Natural killer cell (primary cell): ENCODE data around the gene ERICH6B. TPM values are rescaled to one million over a fixed set of nuclear protein-coding genes. Genes with fewer than 3 reads are reported as not detected.
A peak's percentile ranks its signal among the peaks of the same experiment; 100 is the strongest.

Experiments used
- ATAC-seq, 3 donors: fragments of 150-1000 bp in 2 of 3; fragments of 200-7000 bp in 1 of 3; cut with Tn5 transposase; 1 replicate in 1 of 3; 2 replicates in 2 of 3; pipeline ENCODE4 v1.10.0; 2021; ENCODE audit warnings: mild to moderate bottlenecking in 2 of 3, moderate library complexity in 2 of 3
- DNase-seq, 2 donors: peaks; one replicate each; pipeline versions ENCODE4 v3.0.0 to v3.0.0-alpha.2; 2013 to 2021; ENCODE audit warnings: mixed read lengths in 1 of 2
- H3K27ac ChIP-seq: one replicate; pipeline ENCODE4 v1.5.1; 2013; ENCODE audit warnings: mild to moderate bottlenecking, low read length
- H3K27me3 ChIP-seq: one replicate; pipeline ENCODE4 v1.6.1; 2013; ENCODE audit warnings: low read length; ENCODE audit not compliant: control insufficient read depth, insufficient read depth
- H3K36me3 ChIP-seq: one replicate; pipeline ENCODE4 v1.6.1; 2013; ENCODE audit warnings: low read length; ENCODE audit not compliant: control insufficient read depth, insufficient read depth
- H3K4me1 ChIP-seq: one replicate; pipeline ENCODE4 v1.6.1; 2013; ENCODE audit warnings: low read length; ENCODE audit not compliant: control insufficient read depth, insufficient read depth
- H3K4me3 ChIP-seq: one replicate; pipeline ENCODE4 v1.5.1; 2013; ENCODE audit warnings: low read length
- H3K9me3 ChIP-seq: one replicate; pipeline ENCODE4 v1.6.1; 2013; ENCODE audit warnings: low read length; ENCODE audit not compliant: control insufficient read depth, insufficient read depth
- H3K27ac Mint-ChIP-seq, 2 donors: one replicate each; pipeline ENCODE4 v1.8.0; 2022; ENCODE audit warnings: mild to moderate bottlenecking in 2 of 2, mixed read lengths in 2 of 2, moderate library complexity in 1 of 2
- H3K27me3 Mint-ChIP-seq, 2 donors: one replicate each; pipeline ENCODE4 v1.8.0; 2022; ENCODE audit warnings: low read depth in 2 of 2, mixed read lengths in 2 of 2
- H3K36me3 Mint-ChIP-seq: one replicate; pipeline ENCODE4 v1.8.0; 2022; ENCODE audit warnings: mixed read lengths
- H3K4me1 Mint-ChIP-seq, 2 donors: one replicate each; pipeline ENCODE4 v1.8.0; 2022; ENCODE audit warnings: mixed read lengths in 2 of 2
- H3K4me3 Mint-ChIP-seq: one replicate; pipeline ENCODE4 v1.8.0; 2022; ENCODE audit warnings: mild to moderate bottlenecking, moderate library complexity, mixed read lengths
- H3K9me3 Mint-ChIP-seq, 2 donors: one replicate each; pipeline ENCODE4 v1.8.0; 2022; ENCODE audit warnings: mixed read lengths in 2 of 2
- WGBS: methylation state at CpG from one replicate; pipeline ENCODE4 v1.1.7; 2013; ENCODE audit warnings: missing lambda C conversion rate; ENCODE audit not compliant: insufficient coverage; 5-methylcytosine and 5-hydroxymethylcytosine counted together
- intact Hi-C: fragments of 100-400 bp; cut with micrococcal nuclease; formaldehyde crosslinking; loops from one replicate; pipeline ENCODE4 v1.14.2; 2022
- total RNA-seq, 4 donors: library from RNA; stranded (reverse); fragments of 120-200 nt in 1 of 4; gene quantifications; one replicate each; pipeline versions ENCODE4 v1.2.3 to v1.2.4, GENCODE V29; 2013 to 2022
- TF ChIP-seq, protein P1 (sequence below): fragments of 200-600 bp; IDR thresholded peaks from one replicate; pipeline ENCODE4 v1.8.0; 2022; ENCODE audit warnings: antibody characterized with exemption

ERICH6B gene
- total RNA-seq, 3 donors from 2014 or later (not counting 1 experiment from before 2014, with no cell fraction given) = not detected

DNA sequence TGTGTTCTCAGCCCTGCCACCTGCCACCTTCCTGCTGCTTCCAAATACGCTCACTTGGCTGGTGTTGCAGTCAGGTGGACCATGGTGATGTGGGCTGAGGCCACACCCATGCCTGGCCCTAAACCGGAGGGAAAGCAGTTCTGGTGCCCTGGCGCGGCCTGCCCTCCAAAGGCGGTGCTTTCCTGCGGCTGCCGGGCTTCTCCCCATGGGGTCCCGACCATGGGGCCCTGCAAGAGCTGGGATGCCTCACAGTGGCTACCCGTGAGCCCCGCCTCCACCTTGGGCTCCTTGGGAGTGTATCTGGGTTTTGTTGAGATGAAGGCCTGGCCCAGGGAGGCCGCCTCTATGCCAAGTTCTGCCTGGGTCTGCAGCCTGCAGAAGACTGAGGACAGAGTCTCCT, 73.7 kb downstream of the ERICH6B start:
- ATAC-seq = no peak
- H3K36me3 Mint-ChIP-seq = no peaks in the 10 kb centered on the region
- no peak for DNase-seq
- no peak overlapping the region for H3K27ac ChIP-seq
- no peaks in the 10 kb centered on the region for H3K9me3 ChIP-seq
- no peak overlapping the region for H3K27ac Mint-ChIP-seq
- H3K4me1 ChIP-seq = no peaks in the 10 kb centered on the region
- H3K27me3 Mint-ChIP-seq = no peaks in the 10 kb centered on the region
- no peaks in the 10 kb centered on the region for H3K27me3 ChIP-seq
- no peak overlapping the region for H3K4me3 Mint-ChIP-seq
- no peaks in the 10 kb centered on the region for H3K4me1 Mint-ChIP-seq
- intact Hi-C loops = no loop called here
- H3K36me3 ChIP-seq = no peaks in the 10 kb centered on the region
- no peak overlapping the region for H3K4me3 ChIP-seq
- WGBS = 96% methylated on average over 11 of the region's 11 CpGs
- TF ChIP-seq, protein P1, sequence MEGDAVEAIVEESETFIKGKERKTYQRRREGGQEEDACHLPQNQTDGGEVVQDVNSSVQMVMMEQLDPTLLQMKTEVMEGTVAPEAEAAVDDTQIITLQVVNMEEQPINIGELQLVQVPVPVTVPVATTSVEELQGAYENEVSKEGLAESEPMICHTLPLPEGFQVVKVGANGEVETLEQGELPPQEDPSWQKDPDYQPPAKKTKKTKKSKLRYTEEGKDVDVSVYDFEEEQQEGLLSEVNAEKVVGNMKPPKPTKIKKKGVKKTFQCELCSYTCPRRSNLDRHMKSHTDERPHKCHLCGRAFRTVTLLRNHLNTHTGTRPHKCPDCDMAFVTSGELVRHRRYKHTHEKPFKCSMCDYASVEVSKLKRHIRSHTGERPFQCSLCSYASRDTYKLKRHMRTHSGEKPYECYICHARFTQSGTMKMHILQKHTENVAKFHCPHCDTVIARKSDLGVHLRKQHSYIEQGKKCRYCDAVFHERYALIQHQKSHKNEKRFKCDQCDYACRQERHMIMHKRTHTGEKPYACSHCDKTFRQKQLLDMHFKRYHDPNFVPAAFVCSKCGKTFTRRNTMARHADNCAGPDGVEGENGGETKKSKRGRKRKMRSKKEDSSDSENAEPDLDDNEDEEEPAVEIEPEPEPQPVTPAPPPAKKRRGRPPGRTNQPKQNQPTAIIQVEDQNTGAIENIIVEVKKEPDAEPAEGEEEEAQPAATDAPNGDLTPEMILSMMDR = no peak
- no peaks in the 10 kb centered on the region for H3K9me3 Mint-ChIP-seq

DNA sequence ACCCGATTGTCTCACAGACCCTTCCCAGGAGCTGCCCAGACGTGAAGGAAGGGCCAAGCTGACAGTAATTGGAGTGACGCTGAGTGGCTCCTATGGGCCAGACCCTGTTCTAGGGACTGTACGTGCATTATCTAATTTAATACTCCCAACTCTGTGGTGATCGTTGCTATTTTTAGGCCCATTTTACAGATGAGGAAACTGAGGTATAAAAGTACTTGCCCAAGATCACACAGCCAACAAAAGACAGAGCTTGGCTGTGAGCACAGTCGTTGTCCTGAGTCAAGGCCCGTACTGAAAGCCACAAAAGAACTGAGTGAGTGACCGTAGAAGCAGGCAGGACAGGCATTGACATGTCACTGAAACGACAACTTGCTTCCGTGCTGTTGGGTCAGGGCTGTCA, 74.7 kb downstream of the ERICH6B start:
- Histone ChIP-seq H3K27ac (no peak overlapping the region), H3K36me3 (peaks cover 7% of the 10 kb centered on the region), H3K27me3 (no peaks in the 10 kb centered on the region), H3K4me1 (no peaks in the 10 kb centered on the region), H3K9me3 (no peaks in the 10 kb centered on the region), H3K4me3 (no peak overlapping the region)
- no peak overlapping the region for H3K27ac Mint-ChIP-seq
- ATAC-seq = no peak
- H3K4me1 Mint-ChIP-seq = no peaks in the 10 kb centered on the region
- no peaks in the 10 kb centered on the region for H3K27me3 Mint-ChIP-seq
- intact Hi-C loops = no loop called here
- TF ChIP-seq, protein P1 = no peak
- 91% methylated on average over 9 of the region's 10 CpGs for WGBS
- no peak for DNase-seq
- no peaks in the 10 kb centered on the region for H3K36me3 Mint-ChIP-seq
- H3K4me3 Mint-ChIP-seq = no peak overlapping the region
- H3K9me3 Mint-ChIP-seq = no peaks in the 10 kb centered on the region

DNA sequence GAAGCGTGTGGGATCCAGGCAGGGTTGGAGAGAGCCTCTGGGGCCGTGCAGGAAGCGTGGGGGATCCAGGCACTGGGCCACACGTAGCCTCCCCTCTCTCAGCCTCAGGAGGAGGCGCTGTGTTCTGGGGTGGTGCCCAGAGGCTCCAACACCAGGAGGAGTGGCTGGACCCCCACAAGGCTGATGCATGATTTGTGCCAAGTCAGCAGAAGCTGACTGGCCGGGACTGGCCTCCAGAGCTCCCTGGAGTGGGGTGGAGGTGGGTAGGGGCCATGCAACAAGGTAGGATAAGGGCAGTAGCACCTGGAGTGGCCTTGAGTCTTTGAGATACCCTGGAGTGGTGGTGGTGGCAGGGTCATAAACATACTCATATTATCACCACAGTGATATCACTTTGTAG, 75.3 kb downstream of the ERICH6B start:
- H3K27me3 Mint-ChIP-seq = no peaks in the 10 kb centered on the region
- Histone ChIP-seq H3K36me3 (peaks cover 13% of the 10 kb centered on the region), H3K9me3 (no peaks in the 10 kb centered on the region), H3K4me3 (no peak overlapping the region), H3K27me3 (no peaks in the 10 kb centered on the region), H3K27ac (no peak overlapping the region), H3K4me1 (no peaks in the 10 kb centered on the region)
- no peak overlapping the region for H3K27ac Mint-ChIP-seq
- no peak overlapping the region for H3K4me3 Mint-ChIP-seq
- no peaks in the 10 kb centered on the region for H3K36me3 Mint-ChIP-seq
- intact Hi-C loops = no loop called here
- H3K4me1 Mint-ChIP-seq = no peaks in the 10 kb centered on the region
- 80% methylated on average over 6 of the region's 6 CpGs for WGBS
- DNase-seq (no peak), ATAC-seq (no peak)
- no peaks in the 10 kb centered on the region for H3K9me3 Mint-ChIP-seq
- TF ChIP-seq, protein P1 = no peak

DNA sequence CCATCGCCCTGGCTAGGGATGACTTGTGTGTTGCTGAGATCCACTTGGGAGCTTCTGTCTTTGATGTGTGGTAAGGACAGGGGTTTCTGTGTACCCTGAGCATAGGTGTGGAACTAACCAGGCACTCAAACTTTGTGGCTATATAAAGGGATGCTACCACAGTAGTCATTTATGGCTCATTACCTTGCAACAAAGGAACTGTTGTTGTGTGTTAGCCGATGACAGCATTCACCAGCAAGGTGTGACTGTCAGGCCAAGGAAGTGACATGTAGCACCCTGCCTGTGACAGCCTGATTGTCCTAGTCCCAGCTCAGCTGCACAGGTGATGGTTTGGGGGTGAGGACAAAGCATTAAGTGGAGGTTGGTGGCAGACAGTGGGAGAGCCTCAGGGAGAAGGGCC, 77.2 kb downstream of the ERICH6B start:
- Histone ChIP-seq H3K27me3 (no peaks in the 10 kb centered on the region), H3K9me3 (no peaks in the 10 kb centered on the region), H3K4me1 (no peaks in the 10 kb centered on the region), H3K36me3 (peaks cover 31% of the 10 kb centered on the region), H3K4me3 (no peak overlapping the region), H3K27ac (no peak overlapping the region)
- Mint-ChIP-seq H3K4me3 (no peak overlapping the region), H3K27ac (peak overlapping the region in 1 of 2 donors; percentile 38), H3K4me1 (no peaks in the 10 kb centered on the region), H3K9me3 (no peaks in the 10 kb centered on the region), H3K36me3 (peaks cover 8% of the 10 kb centered on the region), H3K27me3 (no peaks in the 10 kb centered on the region)
- TF ChIP-seq, protein P1 = no peak
- no peak for DNase-seq
- ATAC-seq = no peak
- 84% methylated on average over 2 of the region's 2 CpGs for WGBS
- intact Hi-C loops = no loop called here
